SU-DHL-6 (cell line): ENCODE results near the gene MYLK2.

ENCODE experiments used
- CTCF ChIP-seq: fragments of 200-600 bp; sonication (generic); IDR thresholded peaks from one replicate; pipeline ENCODE4 v1.5.1; 2017; ENCODE audit warnings: antibody characterized with exemption, mild to moderate bottlenecking, low read length, moderate library complexity; ENCODE audit not compliant: insufficient read depth, poor library complexity, severe bottlenecking
- EZH2phosphoT487 ChIP-seq: fragments of 200-600 bp; sonication (generic), shearing (Covaris generic); conservative IDR thresholded peaks from 2 replicates; pipeline ENCODE4 v1.6.1; 2018; ENCODE audit warnings: mild to moderate bottlenecking, antibody characterized with exemption, low read length, moderate library complexity, mixed read lengths

GRCh38 chr20:31863296-31864085 is 44.3 kb downstream of the MYLK2 start:
- TF ChIP-seq CTCF = no peak
- no peak for TF ChIP-seq EZH2phosphoT487
